Loucy (cell line): ENCODE measurements around the gene AVP.

Experiments used
- H2AFZ ChIP-seq: fragments of 200-600 bp; sonication (generic); 2 replicates; pipeline ENCODE4 v1.6.0; 2016; ENCODE audit warnings: antibody characterized with exemption, mild to moderate bottlenecking, low read length, moderate library complexity
- H3F3A ChIP-seq: fragments of 200-600 bp; 2 replicates; pipeline ENCODE4 v1.6.0; 2016; ENCODE audit warnings: antibody characterized with exemption, low read depth, mild to moderate bottlenecking
- H3K27me3 ChIP-seq: fragments of 200-600 bp; sonication (generic); 2 replicates; pipeline ENCODE4 v1.6.1; 2014; ENCODE audit warnings: low read length, mild to moderate bottlenecking; ENCODE audit not compliant: insufficient read depth, poor library complexity, severe bottlenecking
- H3K36me3 ChIP-seq: fragments of 200-600 bp; sonication (generic); 2 replicates; pipeline ENCODE4 v1.6.1; 2016; ENCODE audit warnings: low read length; ENCODE audit not compliant: insufficient read depth
- H3K4me1 ChIP-seq: fragments of 200-600 bp; sonication (generic); 2 replicates; pipeline ENCODE4 v1.5.1; 2014; ENCODE audit warnings: low read length, mild to moderate bottlenecking; ENCODE audit not compliant: insufficient read depth, poor library complexity, severe bottlenecking
- H3K4me2 ChIP-seq: fragments of 200-600 bp; sonication (generic); 2 replicates; pipeline ENCODE4 v1.6.0; 2014; ENCODE audit warnings: antibody characterized with exemption, low read length, low read depth, mild to moderate bottlenecking; ENCODE audit not compliant: poor library complexity, severe bottlenecking
- H3K4me3 ChIP-seq: fragments of 200-600 bp; sonication (generic); 2 replicates; pipeline ENCODE4 v1.5.1; 2014; ENCODE audit warnings: low read length, mild to moderate bottlenecking, mixed read lengths; ENCODE audit not compliant: poor library complexity, severe bottlenecking
- H3K79me2 ChIP-seq: fragments of 200-600 bp; sonication (generic); 2 replicates; pipeline ENCODE4 v1.6.1; 2014; ENCODE audit warnings: low read length; ENCODE audit not compliant: insufficient read depth
- H3K9ac ChIP-seq: fragments of 200-600 bp; sonication (generic); 2 replicates; pipeline ENCODE4 v1.6.0; 2014; ENCODE audit warnings: mild to moderate bottlenecking, low read depth, low read length, moderate library complexity; ENCODE audit not compliant: poor library complexity, severe bottlenecking
- H3K9me2 ChIP-seq: fragments of 200-600 bp; sonication (generic); replicated peaks from 2 replicates; pipeline ENCODE4 v1.6.1; 2016; ENCODE audit warnings: low read depth, low read length, mixed read lengths
- H3K9me3 ChIP-seq: fragments of 200-600 bp; sonication (generic); 2 replicates; pipeline ENCODE4 v1.6.1; 2014; ENCODE audit warnings: mild to moderate bottlenecking, antibody characterized with exemption, low read length, low read depth; ENCODE audit not compliant: insufficient read depth
- H4K20me1 ChIP-seq: fragments of 200-600 bp; sonication (generic); 2 replicates; pipeline ENCODE4 v1.6.0; 2014; ENCODE audit warnings: antibody characterized with exemption, low read length, mild to moderate bottlenecking; ENCODE audit not compliant: insufficient read depth, poor library complexity, severe bottlenecking
- EZH2phosphoT487 ChIP-seq: fragments of 200-600 bp; IDR thresholded peaks from 2 replicates; pipeline ENCODE4 v1.6.1; 2018; ENCODE audit warnings: antibody characterized with exemption, mild to moderate bottlenecking, moderate library complexity, borderline replicate concordance
- TF ChIP-seq, protein P1 (sequence below): fragments of 200-600 bp; sonication (generic); conservative IDR thresholded peaks from 2 replicates; pipeline ENCODE4 v1.5.1; 2014; ENCODE audit warnings: mild to moderate bottlenecking, antibody characterized with exemption, low read length

AVP gene

GRCh38 chr20:3109350-3110302 is 25.1 kb upstream of the AVP start:
- no peaks in the 10 kb centered on the region for H3K36me3 ChIP-seq
- no peaks in the 10 kb centered on the region for H3F3A ChIP-seq
- H3K4me1 ChIP-seq, result peaks cover 40% of the 10 kb centered on the region
- no peak for TF ChIP-seq EZH2phosphoT487
- TF ChIP-seq, protein P1, sequence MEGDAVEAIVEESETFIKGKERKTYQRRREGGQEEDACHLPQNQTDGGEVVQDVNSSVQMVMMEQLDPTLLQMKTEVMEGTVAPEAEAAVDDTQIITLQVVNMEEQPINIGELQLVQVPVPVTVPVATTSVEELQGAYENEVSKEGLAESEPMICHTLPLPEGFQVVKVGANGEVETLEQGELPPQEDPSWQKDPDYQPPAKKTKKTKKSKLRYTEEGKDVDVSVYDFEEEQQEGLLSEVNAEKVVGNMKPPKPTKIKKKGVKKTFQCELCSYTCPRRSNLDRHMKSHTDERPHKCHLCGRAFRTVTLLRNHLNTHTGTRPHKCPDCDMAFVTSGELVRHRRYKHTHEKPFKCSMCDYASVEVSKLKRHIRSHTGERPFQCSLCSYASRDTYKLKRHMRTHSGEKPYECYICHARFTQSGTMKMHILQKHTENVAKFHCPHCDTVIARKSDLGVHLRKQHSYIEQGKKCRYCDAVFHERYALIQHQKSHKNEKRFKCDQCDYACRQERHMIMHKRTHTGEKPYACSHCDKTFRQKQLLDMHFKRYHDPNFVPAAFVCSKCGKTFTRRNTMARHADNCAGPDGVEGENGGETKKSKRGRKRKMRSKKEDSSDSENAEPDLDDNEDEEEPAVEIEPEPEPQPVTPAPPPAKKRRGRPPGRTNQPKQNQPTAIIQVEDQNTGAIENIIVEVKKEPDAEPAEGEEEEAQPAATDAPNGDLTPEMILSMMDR, result no peak
- no peak overlapping the region for H3K4me3 ChIP-seq
- H3K9ac ChIP-seq, result no peak overlapping the region
- no peak overlapping the region for H3K4me2 ChIP-seq
- no peaks in the 10 kb centered on the region for H3K9me3 ChIP-seq
- H3K9me2 ChIP-seq, result no peaks in the 10 kb centered on the region
- H3K27me3 ChIP-seq, result no peaks in the 10 kb centered on the region
- no peaks in the 10 kb centered on the region for H3K79me2 ChIP-seq
- no peak overlapping the region for H2AFZ ChIP-seq
- no peaks in the 10 kb centered on the region for H4K20me1 ChIP-seq

GRCh38 chr20:3107464-3108025 is 23.0 kb upstream of the AVP start:
- H4K20me1 ChIP-seq, result no peaks in the 10 kb centered on the region
- peaks cover 46% of the 10 kb centered on the region for H3K4me1 ChIP-seq
- no peaks in the 10 kb centered on the region for H3K9me3 ChIP-seq
- no peaks in the 10 kb centered on the region for H3K36me3 ChIP-seq
- no peak for TF ChIP-seq EZH2phosphoT487
- TF ChIP-seq, protein P1, result no peak
- peak overlapping the region; percentile 58 for H3K9ac ChIP-seq
- H2AFZ ChIP-seq, result no peak overlapping the region
- H3K9me2 ChIP-seq, result no peaks in the 10 kb centered on the region
- H3K27me3 ChIP-seq, result no peaks in the 10 kb centered on the region
- no peaks in the 10 kb centered on the region for H3K79me2 ChIP-seq
- peak overlapping the region; percentile 60 for H3K4me2 ChIP-seq
- peak overlapping the region; percentile 36 for H3K4me3 ChIP-seq
- H3F3A ChIP-seq, result no peaks in the 10 kb centered on the region

GRCh38 chr20:3106658-3107463 is 22.3 kb upstream of the AVP start:
- Histone ChIP-seq H3K9me2 (no peaks in the 10 kb centered on the region), H3K4me1 (peaks cover 46% of the 10 kb centered on the region), H3K79me2 (no peaks in the 10 kb centered on the region), H2AFZ (no peak overlapping the region; the same call in 1 of the 2 replicates), H3K9ac (peak overlapping the region; percentile 58), H3K9me3 (no peaks in the 10 kb centered on the region), H3F3A (no peaks in the 10 kb centered on the region), H3K27me3 (no peaks in the 10 kb centered on the region), H3K4me3 (peak overlapping the region; percentile 36), H4K20me1 (no peaks in the 10 kb centered on the region), H3K36me3 (no peaks in the 10 kb centered on the region), H3K4me2 (peak overlapping the region; percentile 60)
- TF ChIP-seq, protein P1, result no peak
- TF ChIP-seq EZH2phosphoT487, result no peak
